ENCODE results near the gene MAP3K3.

The MAP3K3 gene

DNA sequence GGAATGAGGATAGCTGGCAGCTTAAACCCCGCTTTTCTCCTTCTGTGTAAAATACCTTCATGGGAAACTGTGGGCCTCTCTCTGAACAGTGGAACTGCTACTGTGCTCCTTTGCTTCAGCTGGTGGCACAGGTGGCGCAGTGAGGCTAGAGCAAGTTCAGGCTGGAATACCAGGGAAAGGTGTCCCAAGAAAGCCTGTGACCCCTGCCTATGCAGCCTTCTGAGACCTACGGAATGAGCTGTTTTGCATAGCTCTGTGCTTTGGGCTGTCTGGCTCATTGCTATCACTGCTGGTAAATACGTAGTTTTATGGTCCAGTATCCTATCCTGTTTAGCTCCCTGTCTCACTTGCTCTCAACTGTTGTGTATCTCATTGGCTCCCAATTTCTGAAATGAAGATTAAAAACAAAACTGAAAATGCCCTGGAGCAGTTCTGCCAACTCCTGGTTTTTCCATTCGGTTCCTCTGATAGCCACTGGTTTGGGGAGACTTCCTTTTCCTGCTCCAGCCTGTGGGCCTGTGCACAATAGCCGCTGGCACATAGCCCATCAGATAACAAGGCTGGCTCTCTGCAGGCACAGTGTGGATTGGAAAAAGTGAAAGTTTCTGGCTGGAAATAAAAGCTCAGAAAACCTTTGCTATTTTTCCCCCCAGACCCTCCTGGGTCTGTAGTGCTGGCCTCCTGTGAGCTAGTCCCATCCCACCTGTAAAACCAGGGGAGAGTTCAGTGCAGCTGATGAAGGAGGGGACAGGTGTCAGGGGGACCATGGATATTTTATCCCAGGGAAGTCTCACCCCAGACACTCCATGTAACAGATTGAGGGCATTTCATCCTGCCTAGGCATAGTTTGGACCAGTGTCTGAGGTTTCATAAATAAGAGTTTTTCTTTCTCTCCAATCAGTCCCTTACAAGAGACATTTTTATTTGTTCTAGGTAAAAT is 53.7 kb downstream of the MAP3K3 start:
- H3K4me2 ChIP-seq (ENCODE audit: low read depth, low read length, poor library complexity, severe bottlenecking): no peak overlapping the region

DNA sequence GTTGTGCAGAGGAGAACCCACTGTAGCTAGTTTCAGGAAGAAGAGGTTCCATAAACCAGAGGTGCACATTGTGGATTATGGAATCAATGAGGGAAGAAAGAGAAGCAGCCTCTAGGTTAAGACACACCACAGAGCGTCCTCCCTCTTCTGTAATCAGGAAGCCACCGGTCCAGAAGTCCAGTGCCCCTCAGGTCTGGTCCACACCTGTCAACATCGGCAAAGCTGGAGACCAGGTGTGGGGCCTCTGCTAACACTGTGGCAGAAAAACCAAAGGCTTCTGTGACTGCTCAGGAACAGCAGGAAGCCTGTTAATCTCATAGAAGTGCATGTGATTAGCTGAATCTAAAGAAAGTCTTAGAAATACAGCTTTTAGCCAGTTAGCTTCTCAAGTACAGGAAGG is 54.4 kb downstream of the MAP3K3 start:
- Histone ChIP-seq H3K27me3 (ENCODE audit: insufficient read depth, low read length, poor library complexity, severe bottlenecking) (no peaks in the 10 kb centered on the region), H4K20me1 (ENCODE audit: insufficient read depth, low read length, poor library complexity, severe bottlenecking) (no peaks in the 10 kb centered on the region)

More for the DNA sequence above, 53.7 kb downstream of the MAP3K3 start:
- Histone ChIP-seq H4K20me1 (ENCODE audit: insufficient read depth, low read length, poor library complexity, severe bottlenecking) (no peaks in the 10 kb centered on the region), H3K27me3 (ENCODE audit: insufficient read depth, low read length, poor library complexity, severe bottlenecking) (no peaks in the 10 kb centered on the region), H3K36me3 (ENCODE audit: insufficient read depth, low read length) (peaks cover 34% of the 10 kb centered on the region; the same call in 1 of the 2 replicates), H3K9me3 (ENCODE audit: insufficient read depth, low read depth, low read length) (no peaks in the 10 kb centered on the region), H2AFZ (ENCODE audit: low read length) (no peak overlapping the region), H3K9me2 (replicated peaks; ENCODE audit: low read depth, low read length) (no peaks in the 10 kb centered on the region), H3K4me3 (ENCODE audit: low read length, poor library complexity, severe bottlenecking) (no peak overlapping the region), H3K4me1 (ENCODE audit: insufficient read depth, low read length, poor library complexity, severe bottlenecking) (no peaks in the 10 kb centered on the region), H3F3A (ENCODE audit: low read depth) (no peaks in the 10 kb centered on the region), H3K9ac (ENCODE audit: low read depth, low read length, poor library complexity, severe bottlenecking) (no peak overlapping the region), H3K79me2 (ENCODE audit: insufficient read depth, low read length) (no peaks in the 10 kb centered on the region)
- no peak for TF ChIP-seq EZH2phosphoT487 (IDR thresholded peaks at IDR 0.05; ENCODE audit: borderline replicate concordance)
- TF ChIP-seq, protein P1, sequence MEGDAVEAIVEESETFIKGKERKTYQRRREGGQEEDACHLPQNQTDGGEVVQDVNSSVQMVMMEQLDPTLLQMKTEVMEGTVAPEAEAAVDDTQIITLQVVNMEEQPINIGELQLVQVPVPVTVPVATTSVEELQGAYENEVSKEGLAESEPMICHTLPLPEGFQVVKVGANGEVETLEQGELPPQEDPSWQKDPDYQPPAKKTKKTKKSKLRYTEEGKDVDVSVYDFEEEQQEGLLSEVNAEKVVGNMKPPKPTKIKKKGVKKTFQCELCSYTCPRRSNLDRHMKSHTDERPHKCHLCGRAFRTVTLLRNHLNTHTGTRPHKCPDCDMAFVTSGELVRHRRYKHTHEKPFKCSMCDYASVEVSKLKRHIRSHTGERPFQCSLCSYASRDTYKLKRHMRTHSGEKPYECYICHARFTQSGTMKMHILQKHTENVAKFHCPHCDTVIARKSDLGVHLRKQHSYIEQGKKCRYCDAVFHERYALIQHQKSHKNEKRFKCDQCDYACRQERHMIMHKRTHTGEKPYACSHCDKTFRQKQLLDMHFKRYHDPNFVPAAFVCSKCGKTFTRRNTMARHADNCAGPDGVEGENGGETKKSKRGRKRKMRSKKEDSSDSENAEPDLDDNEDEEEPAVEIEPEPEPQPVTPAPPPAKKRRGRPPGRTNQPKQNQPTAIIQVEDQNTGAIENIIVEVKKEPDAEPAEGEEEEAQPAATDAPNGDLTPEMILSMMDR (conservative IDR thresholded peaks at IDR 0.05; ENCODE audit: low read length): no peak

DNA sequence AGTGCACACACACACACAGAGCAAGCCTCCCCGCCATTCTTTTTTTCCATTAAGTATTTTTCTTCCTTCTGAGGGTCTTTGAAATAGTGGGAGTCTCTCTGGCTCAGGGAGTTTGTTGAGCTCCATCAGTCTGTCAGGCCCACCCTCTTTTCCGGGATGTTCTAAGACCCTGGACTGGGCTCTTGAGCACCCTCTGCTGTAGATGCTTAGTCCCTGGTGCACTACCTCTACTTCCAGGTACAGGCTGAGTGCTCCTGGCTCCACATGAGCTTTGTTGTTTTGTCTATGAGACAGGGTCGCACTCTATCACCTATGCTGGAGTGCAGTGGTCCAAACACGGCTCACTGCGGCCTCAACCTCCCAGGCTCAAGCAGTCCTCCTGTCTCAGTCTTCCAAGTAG is 57.0 kb downstream of the MAP3K3 start:
- no peaks in the 10 kb centered on the region for H4K20me1 ChIP-seq (ENCODE audit: insufficient read depth, low read length, poor library complexity, severe bottlenecking)
- no peaks in the 10 kb centered on the region for H3F3A ChIP-seq (ENCODE audit: low read depth)
- H3K79me2 ChIP-seq (ENCODE audit: insufficient read depth, low read length): no peaks in the 10 kb centered on the region
- no peak overlapping the region for H3K4me2 ChIP-seq (ENCODE audit: low read depth, low read length, poor library complexity, severe bottlenecking)
- no peaks in the 10 kb centered on the region for H3K9me2 ChIP-seq (replicated peaks; ENCODE audit: low read depth, low read length)
- no peaks in the 10 kb centered on the region for H3K4me1 ChIP-seq (ENCODE audit: insufficient read depth, low read length, poor library complexity, severe bottlenecking)
- peaks cover 48% of the 10 kb centered on the region; the same call in 1 of the 2 replicates for H3K36me3 ChIP-seq (ENCODE audit: insufficient read depth, low read length)
- H3K9me3 ChIP-seq (ENCODE audit: insufficient read depth, low read depth, low read length): no peaks in the 10 kb centered on the region
- no peak overlapping the region for H3K4me3 ChIP-seq (ENCODE audit: low read length, poor library complexity, severe bottlenecking)
- TF ChIP-seq EZH2phosphoT487 (IDR thresholded peaks at IDR 0.05; ENCODE audit: borderline replicate concordance): no peak
- TF ChIP-seq, protein P1 (conservative IDR thresholded peaks at IDR 0.05; ENCODE audit: low read length): peak; percentile 32
- H2AFZ ChIP-seq (ENCODE audit: low read length): no peak overlapping the region
- no peak overlapping the region for H3K9ac ChIP-seq (ENCODE audit: low read depth, low read length, poor library complexity, severe bottlenecking)
- no peaks in the 10 kb centered on the region for H3K27me3 ChIP-seq (ENCODE audit: insufficient read depth, low read length, poor library complexity, severe bottlenecking)

More for the DNA sequence above, 54.4 kb downstream of the MAP3K3 start:
- no peaks in the 10 kb centered on the region for H3K9me3 ChIP-seq (ENCODE audit: insufficient read depth, low read depth, low read length)
- H2AFZ ChIP-seq (ENCODE audit: low read length): no peak overlapping the region
- H3K4me1 ChIP-seq (ENCODE audit: insufficient read depth, low read length, poor library complexity, severe bottlenecking): no peaks in the 10 kb centered on the region
- H3K9ac ChIP-seq (ENCODE audit: low read depth, low read length, poor library complexity, severe bottlenecking): no peak overlapping the region
- no peaks in the 10 kb centered on the region for H3F3A ChIP-seq (ENCODE audit: low read depth)
- TF ChIP-seq, protein P1 (conservative IDR thresholded peaks at IDR 0.05; ENCODE audit: low read length): no peak
- no peak for TF ChIP-seq EZH2phosphoT487 (IDR thresholded peaks at IDR 0.05; ENCODE audit: borderline replicate concordance)
- no peaks in the 10 kb centered on the region for H3K9me2 ChIP-seq (replicated peaks; ENCODE audit: low read depth, low read length)
- H3K4me3 ChIP-seq (ENCODE audit: low read length, poor library complexity, severe bottlenecking): no peak overlapping the region
- H3K79me2 ChIP-seq (ENCODE audit: insufficient read depth, low read length): no peaks in the 10 kb centered on the region
- H3K4me2 ChIP-seq (ENCODE audit: low read depth, low read length, poor library complexity, severe bottlenecking): no peak overlapping the region
- peaks cover 36% of the 10 kb centered on the region; the same call in 1 of the 2 replicates for H3K36me3 ChIP-seq (ENCODE audit: insufficient read depth, low read length)

Measured in Loucy (cell line).